ENCODE data around the gene ZFAND3. TPM values are rescaled to one million over a fixed set of nuclear protein-coding genes. Genes with fewer than 3 reads are reported as not detected.

ZFAND3 gene
- total and polyA plus RNA-seq, 10 donors, result 9.3 to 63.7 (median 49.9) TPM

DNA sequence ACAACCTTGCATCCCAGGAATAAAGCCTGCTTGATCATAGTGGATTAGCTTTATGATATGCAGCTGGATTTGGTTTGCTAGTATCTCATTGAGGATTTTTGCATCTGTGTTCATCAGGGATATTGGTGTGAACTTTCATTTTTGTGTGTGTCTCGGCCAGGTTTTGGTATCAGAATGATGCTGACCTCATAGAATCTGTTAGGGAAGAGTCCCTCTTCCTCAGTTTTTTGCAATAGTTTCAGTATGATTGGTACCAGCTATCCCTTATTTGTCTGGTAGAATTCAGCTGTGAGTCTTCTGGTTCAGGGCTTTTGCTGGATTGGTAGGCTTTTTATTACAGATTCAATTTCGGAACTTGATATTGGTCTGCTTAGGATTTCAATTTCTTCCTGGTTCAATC lies 132.5 kb downstream of the ZFAND3 start:
- WGBS, 5 donors, result 63 to 84% (median 78%) methylated on average over 2 of the region's 2 CpGs
- TF ChIP-seq POLR2AphosphoS5 (IDR thresholded peaks at IDR 0.05) (no peak), POLR2A (IDR thresholded peaks at IDR 0.05) (no peak)
- TF ChIP-seq, protein P1, sequence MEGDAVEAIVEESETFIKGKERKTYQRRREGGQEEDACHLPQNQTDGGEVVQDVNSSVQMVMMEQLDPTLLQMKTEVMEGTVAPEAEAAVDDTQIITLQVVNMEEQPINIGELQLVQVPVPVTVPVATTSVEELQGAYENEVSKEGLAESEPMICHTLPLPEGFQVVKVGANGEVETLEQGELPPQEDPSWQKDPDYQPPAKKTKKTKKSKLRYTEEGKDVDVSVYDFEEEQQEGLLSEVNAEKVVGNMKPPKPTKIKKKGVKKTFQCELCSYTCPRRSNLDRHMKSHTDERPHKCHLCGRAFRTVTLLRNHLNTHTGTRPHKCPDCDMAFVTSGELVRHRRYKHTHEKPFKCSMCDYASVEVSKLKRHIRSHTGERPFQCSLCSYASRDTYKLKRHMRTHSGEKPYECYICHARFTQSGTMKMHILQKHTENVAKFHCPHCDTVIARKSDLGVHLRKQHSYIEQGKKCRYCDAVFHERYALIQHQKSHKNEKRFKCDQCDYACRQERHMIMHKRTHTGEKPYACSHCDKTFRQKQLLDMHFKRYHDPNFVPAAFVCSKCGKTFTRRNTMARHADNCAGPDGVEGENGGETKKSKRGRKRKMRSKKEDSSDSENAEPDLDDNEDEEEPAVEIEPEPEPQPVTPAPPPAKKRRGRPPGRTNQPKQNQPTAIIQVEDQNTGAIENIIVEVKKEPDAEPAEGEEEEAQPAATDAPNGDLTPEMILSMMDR (IDR thresholded peaks at IDR 0.05 in 8 of 11, conservative IDR thresholded peaks at IDR 0.05 in 3 of 11), result no peak

DNA sequence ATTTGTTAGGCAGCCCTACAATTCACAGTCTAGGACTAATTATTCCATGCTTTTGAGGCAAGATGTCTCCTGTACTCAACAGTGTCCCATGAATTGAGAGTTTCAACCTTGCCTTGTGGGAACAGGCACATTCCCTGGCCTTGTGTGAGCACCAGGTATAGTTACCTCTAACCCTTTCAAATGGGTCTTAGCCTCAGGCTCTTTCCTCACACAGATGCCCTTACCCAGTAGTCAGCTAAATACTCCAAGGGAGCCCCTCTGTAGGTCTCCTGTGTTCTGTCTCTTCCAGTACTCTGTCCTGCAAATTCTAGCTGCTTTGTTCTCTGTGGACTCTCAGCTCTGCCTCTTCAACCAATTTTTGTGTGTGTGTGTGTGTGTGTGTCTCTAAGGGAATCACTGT lies 135.3 kb downstream of the ZFAND3 start:
- no peaks in the 10 kb centered on the region for H3K9me3 ChIP-seq
- H3K36me3 ChIP-seq, result no peaks in the 10 kb centered on the region
- TF ChIP-seq POLR2A (IDR thresholded peaks at IDR 0.05), result no peak
- TF ChIP-seq, protein P1 (IDR thresholded peaks at IDR 0.05 in 8 of 11, conservative IDR thresholded peaks at IDR 0.05 in 3 of 11), result no peak
- TF ChIP-seq POLR2AphosphoS5 (IDR thresholded peaks at IDR 0.05), result no peak
- peaks cover 5 to 93% (median 58%) of the 10 kb centered on the region in 6 donors for H3K4me1 ChIP-seq
- H3K27ac ChIP-seq, result no peak overlapping the region
- H3K4me3 ChIP-seq, result no peak overlapping the region
- H3K27me3 ChIP-seq (replicated peaks in 1 of 7), result no peaks in the 10 kb centered on the region
- no peak for DNase-seq
- intact Hi-C loops (cut with DNase I; ENCODE audit: low total_unique reads), result no loop called here

More for the DNA sequence above, 132.5 kb downstream of the ZFAND3 start:
- intact Hi-C loops (cut with DNase I; ENCODE audit: low total_unique reads), result no loop called here
- DNase-seq, result no peak
- Histone ChIP-seq H3K9me3 (peaks cover 0 to 6% (median 0%) of the 10 kb centered on the region in 8 donors), H3K4me1 (peaks cover 7 to 85% (median 48%) of the 10 kb centered on the region in 6 donors), H3K27me3 (replicated peaks in 1 of 7) (no peaks in the 10 kb centered on the region), H3K27ac (no peak overlapping the region), H3K4me3 (no peak overlapping the region), H3K36me3 (no peaks in the 10 kb centered on the region)

DNA sequence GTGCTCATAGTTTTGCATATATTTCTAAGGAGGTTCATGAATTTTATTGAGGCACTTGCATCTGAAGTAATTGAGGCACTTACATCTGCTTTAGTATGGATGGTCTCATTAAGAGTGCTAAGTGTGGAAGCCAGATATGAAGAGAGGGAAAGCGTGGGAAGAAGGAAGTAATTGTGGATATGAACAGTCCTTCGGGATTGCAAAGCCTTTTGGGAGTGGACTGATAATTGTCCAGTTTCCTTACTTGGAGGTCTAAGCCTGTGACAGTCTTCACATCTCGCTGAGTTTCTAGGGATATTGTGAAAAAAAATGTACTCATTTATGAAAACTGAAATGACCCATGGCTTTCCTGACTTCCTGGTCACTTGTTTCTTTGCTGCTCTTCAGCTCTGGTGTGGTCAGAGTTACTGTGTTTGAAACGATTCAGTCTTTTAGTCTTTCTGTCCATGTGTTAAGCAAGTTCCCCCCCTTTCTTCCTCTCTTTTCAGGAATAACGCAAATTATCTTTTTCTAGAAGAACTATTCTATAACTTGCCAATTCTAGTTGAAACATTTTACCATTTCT lies 137.3 kb downstream of the ZFAND3 start:
- TF ChIP-seq POLR2AphosphoS5 (IDR thresholded peaks at IDR 0.05), result no peak
- TF ChIP-seq, protein P1 (IDR thresholded peaks at IDR 0.05 in 8 of 11, conservative IDR thresholded peaks at IDR 0.05 in 3 of 11), result no peak
- TF ChIP-seq POLR2A (IDR thresholded peaks at IDR 0.05), result no peak
- Histone ChIP-seq H3K36me3 (no peaks in the 10 kb centered on the region), H3K27ac (no peak overlapping the region), H3K4me3 (no peak overlapping the region), H3K4me1 (peaks cover 6 to 98% (median 54%) of the 10 kb centered on the region in 6 donors), H3K9me3 (no peaks in the 10 kb centered on the region), H3K27me3 (replicated peaks in 1 of 7) (no peaks in the 10 kb centered on the region)
- DNase-seq, result no peak
- intact Hi-C loops (cut with DNase I; ENCODE audit: low total_unique reads), result no loop called here
- 52 to 62% (median 55%) methylated on average over 5 of the region's 5 CpGs for WGBS, 5 donors

DNA sequence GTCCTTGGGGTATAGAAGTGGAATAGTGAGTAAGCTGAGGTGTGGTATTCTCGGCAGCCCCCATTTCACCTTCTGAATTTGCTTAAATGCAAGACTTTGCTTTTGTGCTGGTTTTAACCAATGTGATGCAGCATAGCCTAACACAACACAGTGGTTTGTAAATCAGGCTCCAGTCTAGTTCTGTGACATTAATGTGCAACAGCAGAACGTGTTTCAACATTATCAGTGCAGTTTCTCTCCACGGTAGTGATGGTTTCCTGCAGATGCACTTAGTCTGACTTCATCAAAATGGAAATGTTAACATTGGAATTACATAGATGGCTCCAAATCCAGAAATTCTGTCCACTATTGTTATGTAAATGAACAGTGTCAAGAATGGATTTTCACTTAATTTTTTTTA lies 139.5 kb downstream of the ZFAND3 start:
- TF ChIP-seq, protein P1 (IDR thresholded peaks at IDR 0.05 in 8 of 11, conservative IDR thresholded peaks at IDR 0.05 in 3 of 11), result no peak
- TF ChIP-seq POLR2A (IDR thresholded peaks at IDR 0.05), result no peak
- TF ChIP-seq POLR2AphosphoS5 (IDR thresholded peaks at IDR 0.05), result no peak
- no peaks in the 10 kb centered on the region for H3K27me3 ChIP-seq (replicated peaks in 1 of 7)
- WGBS, 5 donors, result 56 to 85% (median 74%) methylated on average over 3 of the region's 3 CpGs
- no peak overlapping the region for H3K27ac ChIP-seq
- no peak overlapping the region for H3K4me3 ChIP-seq
- peaks cover 0 to 4% (median 0%) of the 10 kb centered on the region in 8 donors for H3K9me3 ChIP-seq
- peaks cover 0 to 76% (median 35%) of the 10 kb centered on the region in 6 donors for H3K4me1 ChIP-seq
- peaks cover 0 to 10% (median 0%) of the 10 kb centered on the region in 6 donors for H3K36me3 ChIP-seq
- intact Hi-C loops (cut with DNase I; ENCODE audit: low total_unique reads), result no loop called here
- no peak for DNase-seq

Measured in spleen (tissue), 11 donors.